ENCODE data around the gene NUP58. TPM values are rescaled to one million over a fixed set of nuclear protein-coding genes. Genes with fewer than 3 reads are reported as not detected.

The NUP58 gene
- total RNA-seq, 1 experiment from 2014 or later = 101 TPM

DNA sequence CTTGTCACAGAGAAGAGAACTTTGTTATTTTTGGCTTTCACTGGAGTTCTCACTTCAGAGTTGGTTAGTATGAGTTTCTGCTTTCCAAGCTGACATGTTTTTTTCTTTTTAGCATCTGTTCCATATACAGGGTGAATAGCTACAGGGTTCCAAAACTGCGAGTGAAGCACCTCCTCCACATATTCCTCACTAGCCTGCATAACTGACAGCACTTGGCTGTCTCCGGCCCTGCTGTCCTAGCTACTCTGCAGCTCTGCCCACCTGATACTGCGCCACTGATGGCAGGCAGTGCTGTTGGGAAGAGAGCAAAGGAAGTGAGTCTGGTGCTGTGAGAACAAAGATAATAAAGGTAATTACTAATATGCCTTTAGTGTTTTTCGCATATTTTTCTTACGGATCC, 77.1 kb downstream of the NUP58 start:
- no TSS peak for BruUV-seq (replicated peaks)
- no peak for TF ChIP-seq EZH2 (IDR thresholded peaks at IDR 0.05; ENCODE audit: borderline replicate concordance, low read depth, low read length, poor library complexity, severe bottlenecking)
- TF ChIP-seq, protein P1, sequence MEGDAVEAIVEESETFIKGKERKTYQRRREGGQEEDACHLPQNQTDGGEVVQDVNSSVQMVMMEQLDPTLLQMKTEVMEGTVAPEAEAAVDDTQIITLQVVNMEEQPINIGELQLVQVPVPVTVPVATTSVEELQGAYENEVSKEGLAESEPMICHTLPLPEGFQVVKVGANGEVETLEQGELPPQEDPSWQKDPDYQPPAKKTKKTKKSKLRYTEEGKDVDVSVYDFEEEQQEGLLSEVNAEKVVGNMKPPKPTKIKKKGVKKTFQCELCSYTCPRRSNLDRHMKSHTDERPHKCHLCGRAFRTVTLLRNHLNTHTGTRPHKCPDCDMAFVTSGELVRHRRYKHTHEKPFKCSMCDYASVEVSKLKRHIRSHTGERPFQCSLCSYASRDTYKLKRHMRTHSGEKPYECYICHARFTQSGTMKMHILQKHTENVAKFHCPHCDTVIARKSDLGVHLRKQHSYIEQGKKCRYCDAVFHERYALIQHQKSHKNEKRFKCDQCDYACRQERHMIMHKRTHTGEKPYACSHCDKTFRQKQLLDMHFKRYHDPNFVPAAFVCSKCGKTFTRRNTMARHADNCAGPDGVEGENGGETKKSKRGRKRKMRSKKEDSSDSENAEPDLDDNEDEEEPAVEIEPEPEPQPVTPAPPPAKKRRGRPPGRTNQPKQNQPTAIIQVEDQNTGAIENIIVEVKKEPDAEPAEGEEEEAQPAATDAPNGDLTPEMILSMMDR (conservative IDR thresholded peaks at IDR 0.05; ENCODE audit: low read depth, low read length) = no peak
- no peak overlapping the region for H3K27ac ChIP-seq (ENCODE audit: low read depth, low read length, poor library complexity, severe bottlenecking)
- no peaks in the 10 kb centered on the region for H3K9me3 ChIP-seq (ENCODE audit: low read depth, low read length, poor library complexity, severe bottlenecking)
- no peaks in the 10 kb centered on the region for H3K27me3 ChIP-seq (replicated peaks; ENCODE audit: insufficient read depth, low read depth, low read length, poor library complexity)
- no peak for DNase-seq (ENCODE audit: low spot score)
- peaks cover 5% of the 10 kb centered on the region for H3K4me1 ChIP-seq (ENCODE audit: insufficient read depth, low read length, poor library complexity, severe bottlenecking)
- ChIA-PET POLR2A (ENCODE audit: low non-redundant PET) (interaction anchor here (0.6 kb wide), 1 partner anchor 9 kb away, joined by 3 read pairs; no protein-coding TSS in a partner anchor), CTCF (no interaction called here)
- intact Hi-C loops (cut with micrococcal nuclease; ENCODE audit: unreplicated experiment) = loop anchor here (5.0 to 10.0 kb wide), 3 partner anchors 144 to 371 kb away; no protein-coding TSS in a partner anchor
- H3K4me3 ChIP-seq (ENCODE audit: low read depth, low read length, poor library complexity, severe bottlenecking) = no peak overlapping the region
- H3K36me3 ChIP-seq (ENCODE audit: insufficient read depth, low read length, poor library complexity, severe bottlenecking) = no peaks in the 10 kb centered on the region

DNA sequence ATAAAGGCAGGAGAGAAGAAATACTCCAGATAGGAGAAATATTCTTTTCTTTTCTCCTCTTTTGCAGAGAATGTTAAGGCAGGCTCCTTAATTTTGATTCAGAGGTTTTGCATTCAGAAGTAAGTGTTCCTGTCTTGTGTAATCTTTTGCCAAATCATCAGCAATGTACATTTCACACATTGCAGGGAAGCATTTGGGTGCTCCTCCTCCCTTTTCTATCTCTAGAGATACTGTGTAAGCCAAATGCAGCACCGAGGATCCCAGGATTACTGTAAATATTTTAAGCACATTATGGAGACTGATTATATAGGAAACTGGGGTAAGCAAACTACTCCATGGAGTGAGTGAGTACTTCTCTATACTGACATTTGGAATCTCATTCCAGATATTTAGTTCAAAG, 77.6 kb downstream of the NUP58 start:
- TF ChIP-seq, protein P1 (conservative IDR thresholded peaks at IDR 0.05; ENCODE audit: low read depth, low read length) = no peak
- no peak for TF ChIP-seq EZH2 (IDR thresholded peaks at IDR 0.05; ENCODE audit: borderline replicate concordance, low read depth, low read length, poor library complexity, severe bottlenecking)
- Histone ChIP-seq H3K27me3 (replicated peaks; ENCODE audit: insufficient read depth, low read depth, low read length, poor library complexity) (peaks cover 4% of the 10 kb centered on the region), H3K36me3 (ENCODE audit: insufficient read depth, low read length, poor library complexity, severe bottlenecking) (no peaks in the 10 kb centered on the region), H3K27ac (ENCODE audit: low read depth, low read length, poor library complexity, severe bottlenecking) (no peak overlapping the region), H3K4me3 (ENCODE audit: low read depth, low read length, poor library complexity, severe bottlenecking) (no peak overlapping the region), H3K9me3 (ENCODE audit: low read depth, low read length, poor library complexity, severe bottlenecking) (no peaks in the 10 kb centered on the region), H3K4me1 (ENCODE audit: insufficient read depth, low read length, poor library complexity, severe bottlenecking) (peaks cover 5% of the 10 kb centered on the region)
- POLR2A ChIA-PET (ENCODE audit: low non-redundant PET) = no interaction called here
- CTCF ChIA-PET = no interaction called here
- no TSS peak for BruUV-seq (replicated peaks)
- intact Hi-C loops (cut with micrococcal nuclease; ENCODE audit: unreplicated experiment) = loop anchor here (5.0 to 10.0 kb wide), 3 partner anchors 144 to 372 kb away; no protein-coding TSS in a partner anchor
- no peak for DNase-seq (ENCODE audit: low spot score)

DNA sequence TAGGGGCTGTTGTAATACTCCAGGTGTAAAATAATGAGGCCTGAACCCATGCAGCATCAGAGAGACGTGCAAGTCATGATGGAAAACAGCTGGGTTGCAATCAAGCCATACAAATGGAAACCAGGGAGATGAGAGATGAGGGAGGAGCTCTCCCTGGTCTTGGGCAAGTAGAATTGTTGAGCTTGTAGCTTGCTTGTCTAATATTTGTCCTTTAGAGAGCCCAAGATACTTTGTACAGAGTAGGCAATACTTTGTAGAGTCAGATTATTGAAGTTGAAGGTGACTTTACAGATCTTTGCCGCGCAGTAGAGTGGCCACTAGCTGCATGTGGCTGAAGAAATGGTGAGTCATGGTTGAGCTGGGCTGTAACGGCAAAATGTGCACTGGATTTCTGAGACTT, 78.7 kb downstream of the NUP58 start:
- H3K36me3 ChIP-seq (ENCODE audit: insufficient read depth, low read length, poor library complexity, severe bottlenecking) = no peaks in the 10 kb centered on the region
- no TSS peak for BruUV-seq (replicated peaks)
- no peaks in the 10 kb centered on the region for H3K4me1 ChIP-seq (ENCODE audit: insufficient read depth, low read length, poor library complexity, severe bottlenecking)
- POLR2A ChIA-PET (ENCODE audit: low non-redundant PET) = no interaction called here
- H3K27ac ChIP-seq (ENCODE audit: low read depth, low read length, poor library complexity, severe bottlenecking) = no peak overlapping the region
- CTCF ChIA-PET = no interaction called here
- TF ChIP-seq, protein P1 (conservative IDR thresholded peaks at IDR 0.05; ENCODE audit: low read depth, low read length) = no peak
- TF ChIP-seq EZH2 (IDR thresholded peaks at IDR 0.05; ENCODE audit: borderline replicate concordance, low read depth, low read length, poor library complexity, severe bottlenecking) = no peak
- peaks cover 14% of the 10 kb centered on the region for H3K27me3 ChIP-seq (replicated peaks; ENCODE audit: insufficient read depth, low read depth, low read length, poor library complexity)
- no peaks in the 10 kb centered on the region for H3K9me3 ChIP-seq (ENCODE audit: low read depth, low read length, poor library complexity, severe bottlenecking)
- intact Hi-C loops (cut with micrococcal nuclease; ENCODE audit: unreplicated experiment) = no loop called here
- DNase-seq (ENCODE audit: low spot score) = no peak
- no peak overlapping the region for H3K4me3 ChIP-seq (ENCODE audit: low read depth, low read length, poor library complexity, severe bottlenecking)
